Ovary (tissue), 9 donors: ENCODE results near the gene SH2B3. TPM values are rescaled to one million over a fixed set of nuclear protein-coding genes. Genes with fewer than 3 reads are reported as not detected.

Experiments used
- DNase-seq, 5 donors: peaks; one replicate each; pipeline ENCODE4 v3.0.0-alpha.2; 2019 to 2020
- H3K27ac ChIP-seq, 2 donors: fragments of 200-600 bp; one replicate each; pipeline versions ENCODE4 v1.5.1 to v1.8.0; 2019 to 2022
- H3K27me3 ChIP-seq: fragments of 200-600 bp; one replicate; pipeline ENCODE4 v1.8.0; 2022
- H3K36me3 ChIP-seq: fragments of 200-600 bp; sonication (generic); one replicate; pipeline ENCODE4 v1.5.1; 2019
- H3K4me1 ChIP-seq: one replicate; pipeline ENCODE4 v1.8.1; 2013; ENCODE audit warnings: mild to moderate bottlenecking, moderate library complexity; ENCODE audit not compliant: insufficient read depth
- H3K4me3 ChIP-seq: fragments of 200-600 bp; sonication (generic); one replicate; pipeline ENCODE4 v1.5.1; 2017
- H3K9me3 ChIP-seq, 2 donors: fragments of 200-600 bp in 1 of 2; sonication (generic) in 1 of 2; one replicate each; pipeline versions ENCODE4 v1.5.1 to v1.8.1; 2013 to 2019; ENCODE audit warnings: mild to moderate bottlenecking in 1 of 2, moderate library complexity in 1 of 2
- EP300 ChIP-seq: sonication (generic); formaldehyde crosslinking; IDR thresholded peaks from one replicate; pipeline ENCODE4 v1.6.1; 2017; ENCODE audit warnings: antibody characterized with exemption
- POLR2A ChIP-seq: fragments of 450-650 bp; IDR thresholded peaks from one replicate; pipeline ENCODE4 v1.6.1; 2017; ENCODE audit warnings: antibody characterized with exemption, mild to moderate bottlenecking, moderate library complexity
- WGBS, 3 donors: extraction: QIAGEN DNeasy Blood & Tissue Kit in 1 of 3; methylation state at CpG; one replicate each; pipeline versions ENCODE4 v1.1.5 to v1.1.7; 2013 to 2017; 5-methylcytosine and 5-hydroxymethylcytosine counted together
- intact Hi-C, 4 donors: fragments of 100-400 bp; cut with DNase I; formaldehyde crosslinking; loops; one replicate each; pipeline versions ENCODE4 v1.11.0 to v1.15.1; 2022 to 2023
- polyA plus RNA-seq, 2 donors: library from polyadenylated mRNA; stranded (reverse); fragments of 200-250 nt in 1 of 2; fragments of 350-450 nt in 1 of 2; fragmentation: Illumina TruSeq in 1 of 2; extraction: RNeasy Lipid Tissue Mini Kit (QIAGEN cat#74804) in 1 of 2; gene quantifications; one replicate each; pipeline ENCODE4 v1.2.3, GENCODE V29; 2013 to 2014
- total RNA-seq, 7 donors: library from RNA; depleted of rRNA in 2 of 7; stranded (reverse); fragments of >200 nt in 2 of 7; fragmentation: NEBNext Ultra II Directional in 3 of 7; extraction: Animal tissue kit (Norgen Biotek cat#: 25700) in 3 of 7; gene quantifications; one replicate each; pipeline versions ENCODE4 v1.1.0 to v1.2.4, GENCODE V29; 2016 to 2023
- TF ChIP-seq, protein P1 (sequence below), 3 donors: fragments of 450-650 bp in 2 of 3; fragments of 200-600 bp in 1 of 3; IDR thresholded peaks; one replicate each; pipeline versions ENCODE4 v1.5.1 to v1.8.0; 2016 to 2022; ENCODE audit warnings: antibody characterized with exemption in 3 of 3, mild to moderate bottlenecking in 1 of 3
- donor health status: DM: no; HTN: no; CAD: no; lungs with moderate emphysema.
- donor health status: DM: no; HTN: no; CAD: no.
- donor health status: Bipolar disorder and iron deficiency.
- donor health status: DM: yes; HTN: yes; CAD: no.
- donor health status: DM: no; HTN: no; CAD: no.
- donor health status: DM: yes; HTN: yes; CAD: no.

SH2B3 gene
- total and polyA plus RNA-seq, 9 donors = 7.2 to 24.0 (median 14.3) TPM

DNA sequence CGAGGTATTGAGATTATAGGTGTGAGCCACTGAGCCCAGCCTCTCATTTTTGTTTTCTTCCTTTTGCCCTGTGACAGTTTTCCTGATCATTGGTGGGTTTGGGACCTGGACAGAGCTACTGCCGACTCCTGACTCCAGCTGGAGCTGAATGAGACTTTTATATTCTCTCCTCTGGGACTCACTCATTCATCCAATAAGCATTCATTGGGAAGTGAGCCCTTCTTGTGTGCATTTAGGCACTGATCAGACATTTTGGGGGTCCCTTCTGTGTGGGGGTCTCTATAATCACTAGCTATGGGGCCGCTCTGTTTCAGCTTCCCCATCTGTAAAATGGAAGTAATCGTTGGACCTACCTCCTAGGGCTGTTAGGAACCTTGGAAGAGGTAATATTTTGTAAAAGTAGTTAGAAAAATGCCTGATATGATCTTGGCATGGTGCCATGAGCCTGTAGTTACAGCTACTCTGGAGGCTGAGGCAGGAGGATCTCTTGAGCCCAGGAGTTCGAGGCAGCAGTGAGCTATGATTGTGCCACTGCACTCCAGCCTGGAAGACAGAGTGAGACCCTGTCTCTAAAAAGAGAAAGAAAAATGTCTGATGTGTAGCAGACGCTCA lies 7.2 kb downstream of the SH2B3 start:
- intact Hi-C loops = no loop called here
- no peaks in the 10 kb centered on the region for H3K9me3 ChIP-seq

GRCh38 chr12:111413442-111414086 lies 7.8 kb downstream of the SH2B3 start:
- Histone ChIP-seq H3K36me3 (no peaks in the 10 kb centered on the region), H3K9me3 (no peaks in the 10 kb centered on the region), H3K4me3 (no peak overlapping the region), H3K27ac (no peak overlapping the region), H3K4me1 (peaks cover 8% of the 10 kb centered on the region), H3K27me3 (no peaks in the 10 kb centered on the region)
- intact Hi-C loops = no loop called here
- TF ChIP-seq POLR2A = no peak
- TF ChIP-seq EP300 = no peak
- TF ChIP-seq, protein P1, sequence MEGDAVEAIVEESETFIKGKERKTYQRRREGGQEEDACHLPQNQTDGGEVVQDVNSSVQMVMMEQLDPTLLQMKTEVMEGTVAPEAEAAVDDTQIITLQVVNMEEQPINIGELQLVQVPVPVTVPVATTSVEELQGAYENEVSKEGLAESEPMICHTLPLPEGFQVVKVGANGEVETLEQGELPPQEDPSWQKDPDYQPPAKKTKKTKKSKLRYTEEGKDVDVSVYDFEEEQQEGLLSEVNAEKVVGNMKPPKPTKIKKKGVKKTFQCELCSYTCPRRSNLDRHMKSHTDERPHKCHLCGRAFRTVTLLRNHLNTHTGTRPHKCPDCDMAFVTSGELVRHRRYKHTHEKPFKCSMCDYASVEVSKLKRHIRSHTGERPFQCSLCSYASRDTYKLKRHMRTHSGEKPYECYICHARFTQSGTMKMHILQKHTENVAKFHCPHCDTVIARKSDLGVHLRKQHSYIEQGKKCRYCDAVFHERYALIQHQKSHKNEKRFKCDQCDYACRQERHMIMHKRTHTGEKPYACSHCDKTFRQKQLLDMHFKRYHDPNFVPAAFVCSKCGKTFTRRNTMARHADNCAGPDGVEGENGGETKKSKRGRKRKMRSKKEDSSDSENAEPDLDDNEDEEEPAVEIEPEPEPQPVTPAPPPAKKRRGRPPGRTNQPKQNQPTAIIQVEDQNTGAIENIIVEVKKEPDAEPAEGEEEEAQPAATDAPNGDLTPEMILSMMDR (IDR thresholded peaks at IDR 0.05) = no peak
- 73 to 84% (median 78%) methylated on average over 12 of the region's 12 CpGs for WGBS, 3 donors
- no peak for DNase-seq

More for the DNA sequence above, 7.2 kb downstream of the SH2B3 start:
- no peak overlapping the region for H3K27ac ChIP-seq
- 56 to 63% (median 57%) methylated on average over 6 of the region's 6 CpGs for WGBS, 3 donors
- no peak overlapping the region for H3K4me3 ChIP-seq
- TF ChIP-seq, protein P1 (IDR thresholded peaks at IDR 0.05) = no peak
- no peak for TF ChIP-seq POLR2A
- TF ChIP-seq EP300 = no peak
- H3K27me3 ChIP-seq = no peaks in the 10 kb centered on the region
- peaks cover 8% of the 10 kb centered on the region for H3K4me1 ChIP-seq
- DNase-seq = no peak
- no peaks in the 10 kb centered on the region for H3K36me3 ChIP-seq

DNA sequence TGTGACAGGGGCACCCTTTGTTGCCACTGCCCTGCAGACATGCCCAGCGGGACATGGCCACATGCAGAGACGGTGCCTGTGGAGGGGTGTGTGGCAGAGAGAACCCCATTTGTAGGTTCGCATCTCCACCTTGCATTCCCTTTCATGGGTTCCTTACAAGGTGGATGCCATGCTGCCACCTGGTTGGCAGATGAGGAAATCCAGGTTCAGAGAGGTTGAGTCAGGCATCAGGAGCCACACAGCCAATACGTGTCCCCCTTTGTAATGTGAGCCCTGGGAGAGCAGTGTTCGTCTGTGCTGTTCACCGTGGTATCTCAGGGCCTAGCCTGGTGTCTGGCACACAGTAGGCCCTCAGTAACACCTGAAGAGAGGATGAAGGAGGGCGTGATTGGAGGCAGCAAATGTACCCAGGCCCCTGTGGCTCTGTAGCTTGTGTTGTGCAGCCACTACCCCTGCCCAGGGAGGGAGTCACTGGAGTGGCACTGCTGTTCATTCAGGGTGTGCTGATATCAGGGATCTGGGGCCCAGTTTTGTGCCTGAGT lies 9.1 kb downstream of the SH2B3 start:
- TF ChIP-seq POLR2A (no peak), EP300 (no peak)
- TF ChIP-seq, protein P1 (IDR thresholded peaks at IDR 0.05) = no peak
- Histone ChIP-seq H3K27ac (no peak overlapping the region), H3K27me3 (no peaks in the 10 kb centered on the region), H3K9me3 (no peaks in the 10 kb centered on the region), H3K4me3 (no peak overlapping the region), H3K4me1 (peaks cover 4% of the 10 kb centered on the region), H3K36me3 (no peaks in the 10 kb centered on the region)
- intact Hi-C loops = no loop called here
- WGBS, 3 donors = 93 to 97% (median 94%) methylated on average over 7 of the region's 7 CpGs
- DNase-seq = no peak

- Histone ChIP-seq H3K27ac (no peak overlapping the region), H3K9me3 (no peaks in the 10 kb centered on the region), H3K36me3 (no peaks in the 10 kb centered on the region), H3K4me1 (peaks cover 2% of the 10 kb centered on the region), H3K27me3 (no peaks in the 10 kb centered on the region), H3K4me3 (no peak overlapping the region)
- 89 to 95% (median 92%) methylated on average over 2 of the region's 2 CpGs for WGBS, 3 donors
- TF ChIP-seq, protein P1 (IDR thresholded peaks at IDR 0.05) = no peak
- TF ChIP-seq EP300 = no peak
- no peak for TF ChIP-seq POLR2A
- DNase-seq = no peak
- intact Hi-C loops = no loop called here
These were observed 11.6 kb downstream of the SH2B3 start for GRCh38 chr12:111417290-111417689.
